Measurements from ENCODE around the gene ISG20. TPM values are rescaled to one million over a fixed set of nuclear protein-coding genes. Genes with fewer than 3 reads are reported as not detected.

Gene ISG20
- total RNA-seq, 1 donor = 3.3 TPM

- H3K4me3 ChIP-seq (ENCODE audit: insufficient read depth, low read length) = no peak overlapping the region
- no peaks in the 10 kb centered on the region for H3K27me3 ChIP-seq (ENCODE audit: insufficient read depth, low read length)
- peaks cover 8% of the 10 kb centered on the region for H3K36me3 ChIP-seq (ENCODE audit: insufficient read depth, low read length)
- H3K27ac ChIP-seq (ENCODE audit: low read depth, low read length) = no peak overlapping the region
- no peak overlapping the region for H3K4me2 ChIP-seq (ENCODE audit: insufficient read depth, low read length)
- peaks cover 31% of the 10 kb centered on the region for H3K4me1 ChIP-seq (ENCODE audit: insufficient read depth, low read length)
- H4K20me1 ChIP-seq (ENCODE audit: insufficient read depth, low read length) = peaks cover 24% of the 10 kb centered on the region
- no peak for TF ChIP-seq CTCF (IDR thresholded peaks at IDR 0.05; ENCODE audit: extremely low read depth, low read depth, low read length)
- peaks cover 41% of the 10 kb centered on the region for H3K79me2 ChIP-seq (ENCODE audit: insufficient read depth, low read length)
- peak; percentile 55 for DNase-seq (ENCODE audit: insufficient read length, low spot score, missing footprints)
- no peak overlapping the region for H2AFZ ChIP-seq (ENCODE audit: low read length)
- H3K9me3 ChIP-seq (ENCODE audit: low read depth, low read length) = no peaks in the 10 kb centered on the region
These were observed 19.0 kb upstream of the ISG20 start for GRCh38 chr15:88619796-88620195.

GRCh38 chr15:88620995-88621772 lies 17.6 kb upstream of the ISG20 start, which contains the start of gene AEN:
Gene AEN (plus strand): TSS chr15:88621340. CDS start chr15:88626210, 4,870 bp downstream.
- Histone ChIP-seq H3K9me3 (ENCODE audit: low read depth, low read length) (no peaks in the 10 kb centered on the region), H3K27ac (ENCODE audit: low read depth, low read length) (peak within 1 kb of the TSS; percentile 99), H3K4me3 (ENCODE audit: insufficient read depth, low read length) (peak within 1 kb of the TSS; percentile 94), H3K4me2 (ENCODE audit: insufficient read depth, low read length) (peak within 1 kb of the TSS; percentile 100), H4K20me1 (ENCODE audit: insufficient read depth, low read length) (peaks cover 36% of the 10 kb centered on the region), H3K4me1 (ENCODE audit: insufficient read depth, low read length) (peaks cover 33% of the 10 kb centered on the region), H3K27me3 (ENCODE audit: insufficient read depth, low read length) (no peaks in the 10 kb centered on the region), H3K79me2 (ENCODE audit: insufficient read depth, low read length) (peaks cover 54% of the 10 kb centered on the region), H2AFZ (ENCODE audit: low read length) (peak within 1 kb of the TSS; percentile 79), H3K36me3 (ENCODE audit: insufficient read depth, low read length) (peaks cover 19% of the 10 kb centered on the region)
- TF ChIP-seq CTCF (IDR thresholded peaks at IDR 0.05; ENCODE audit: extremely low read depth, low read depth, low read length) = no peak
- peak; percentile 98 for DNase-seq (ENCODE audit: insufficient read length, low spot score, missing footprints)

GRCh38 chr15:88621789-88622604 lies 16.8 kb upstream of the ISG20 start:
- Histone ChIP-seq H2AFZ (ENCODE audit: low read length) (no peak overlapping the region), H3K79me2 (ENCODE audit: insufficient read depth, low read length) (peaks cover 63% of the 10 kb centered on the region), H3K36me3 (ENCODE audit: insufficient read depth, low read length) (peaks cover 27% of the 10 kb centered on the region), H4K20me1 (ENCODE audit: insufficient read depth, low read length) (peaks cover 45% of the 10 kb centered on the region), H3K9me3 (ENCODE audit: low read depth, low read length) (no peaks in the 10 kb centered on the region), H3K27me3 (ENCODE audit: insufficient read depth, low read length) (no peaks in the 10 kb centered on the region), H3K4me3 (ENCODE audit: insufficient read depth, low read length) (peak overlapping the region; percentile 94), H3K4me2 (ENCODE audit: insufficient read depth, low read length) (peak overlapping the region; percentile 100), H3K4me1 (ENCODE audit: insufficient read depth, low read length) (peaks cover 33% of the 10 kb centered on the region), H3K27ac (ENCODE audit: low read depth, low read length) (peak overlapping the region; percentile 99)
- DNase-seq (ENCODE audit: insufficient read length, low spot score, missing footprints) = peak; percentile 84
- TF ChIP-seq CTCF (IDR thresholded peaks at IDR 0.05; ENCODE audit: extremely low read depth, low read depth, low read length) = no peak

- peak overlapping the region; percentile 100 for H3K4me2 ChIP-seq (ENCODE audit: insufficient read depth, low read length)
- H3K36me3 ChIP-seq (ENCODE audit: insufficient read depth, low read length) = peaks cover 33% of the 10 kb centered on the region
- H2AFZ ChIP-seq (ENCODE audit: low read length) = no peak overlapping the region
- no peak for DNase-seq (ENCODE audit: insufficient read length, low spot score, missing footprints)
- H3K27ac ChIP-seq (ENCODE audit: low read depth, low read length) = peak overlapping the region; percentile 99
- peaks cover 50% of the 10 kb centered on the region for H4K20me1 ChIP-seq (ENCODE audit: insufficient read depth, low read length)
- H3K27me3 ChIP-seq (ENCODE audit: insufficient read depth, low read length) = no peaks in the 10 kb centered on the region
- H3K4me1 ChIP-seq (ENCODE audit: insufficient read depth, low read length) = peaks cover 33% of the 10 kb centered on the region
- peak overlapping the region; percentile 94 for H3K4me3 ChIP-seq (ENCODE audit: insufficient read depth, low read length)
- no peak for TF ChIP-seq CTCF (IDR thresholded peaks at IDR 0.05; ENCODE audit: extremely low read depth, low read depth, low read length)
- H3K9me3 ChIP-seq (ENCODE audit: low read depth, low read length) = no peaks in the 10 kb centered on the region
- peaks cover 69% of the 10 kb centered on the region for H3K79me2 ChIP-seq (ENCODE audit: insufficient read depth, low read length)
These were observed 16.2 kb upstream of the ISG20 start for GRCh38 chr15:88622605-88622975.

Data from osteoblast (primary cell).